HCT116 (cell line): ENCODE results near the gene GRM4. TPM values are rescaled to one million over a fixed set of nuclear protein-coding genes. Genes with fewer than 3 reads are reported as not detected.

Experiments
- ATAC-seq: fragments of 200-7000 bp; cut with Tn5 transposase; 2 replicates; pipeline ENCODE4 v1.9.1; 2020; ENCODE audit warnings: mild to moderate bottlenecking, moderate library complexity
- BruUV-seq: library from RNA; stranded (reverse); fragments of 400-500 nt; replicated peaks from 2 replicates; lab custom pipeline; 2021; lab: Mats Ljungman, UMichigan
- CTCF ChIA-PET: fragments of 300-600 bp; sonication (Branson Sonifier 250); formaldehyde crosslinking; loops from one replicate; lab custom pipeline; 2021; ENCODE audit warnings: antibody characterized with exemption; lab: Charles Lee
- POLR2A ChIA-PET: fragments of 300-600, 350-600 bp; sonication (Branson Sonifier 250); formaldehyde crosslinking; loops from one replicate; lab custom pipeline; 2021; ENCODE audit warnings: antibody characterized with exemption; lab: Charles Lee
- RAD21 ChIA-PET, 2 experiments: fragments of 300-600 bp; sonication (Branson Sonifier 250); formaldehyde crosslinking; loops; one replicate each; lab custom pipeline; 2023; ENCODE audit warnings: low total read pairs in 2 of 2; ENCODE audit not compliant: uncharacterized antibody in 2 of 2, unreplicated experiment in 2 of 2, low non-redundant PET in 1 of 2; lab: Charles Lee
- DNase-seq: peaks from one replicate; pipeline ENCODE4 v3.0.0-alpha.2; 2010; ENCODE audit warnings: low read depth, low spot score
- H2AFZ ChIP-seq: fragments of 200-600 bp; shearing (Covaris generic), sonication (generic); 2 replicates; pipeline ENCODE4 v1.6.1; 2017; ENCODE audit warnings: low read depth, mixed run types, mixed read lengths, antibody characterized with exemption, low read length; ENCODE audit not compliant: poor library complexity, severe bottlenecking
- H3K27ac ChIP-seq: 2 replicates; pipeline ENCODE4 v1.5.1; 2012; ENCODE audit warnings: low read depth, low read length
- H3K27me3 ChIP-seq: fragments of 200-600 bp; sonication (generic); 2 replicates; pipeline ENCODE4 v1.6.1; 2016; ENCODE audit warnings: mixed run types, low read length, mixed read lengths; ENCODE audit not compliant: insufficient read depth
- H3K36me3 ChIP-seq, 2 experiments: fragments of 200-500 bp in 1 of 2; fragments of 200-600 bp in 1 of 2; sonication (Bioruptor generic) in 1 of 2; sonication (generic) in 1 of 2; 2 replicates each; pipeline versions ENCODE4 v1.5.1 to v1.6.1; 2014 to 2016; ENCODE audit warnings: low read length in 2 of 2, inconsistent platforms in 1 of 2, mixed read lengths in 1 of 2, mixed run types in 1 of 2; ENCODE audit not compliant: insufficient read depth in 2 of 2, control insufficient read depth in 1 of 2
- H3K4me1 ChIP-seq, 2 experiments: fragments of 200-600 bp in 1 of 2; sonication (generic) in 1 of 2; 2 replicates each; pipeline versions ENCODE4 v1.5.1 to v1.6.1; 2012 to 2017; ENCODE audit warnings: low read length in 2 of 2, inconsistent platforms in 1 of 2, mild to moderate bottlenecking in 1 of 2, mixed read lengths in 1 of 2, mixed run types in 1 of 2, moderate library complexity in 1 of 2; ENCODE audit not compliant: insufficient read depth in 2 of 2, control insufficient read depth in 1 of 2
- H3K4me2 ChIP-seq: fragments of 200-600 bp; sonication (generic); 2 replicates; pipeline ENCODE4 v1.6.1; 2017; ENCODE audit warnings: mixed run types, low read length, mixed read lengths
- H3K4me3 ChIP-seq, 2 experiments: fragments of 200-600 bp in 1 of 2; sonication (generic) in 1 of 2; replicated peaks in 1 of 2; 2 replicates each; pipeline ENCODE4 v1.5.1; 2011 to 2016; ENCODE audit warnings: low read length in 2 of 2, control low read depth in 1 of 2, low read depth in 1 of 2, mild to moderate bottlenecking in 1 of 2, mixed read lengths in 1 of 2, mixed run types in 1 of 2
- H3K79me2 ChIP-seq: fragments of 200-600 bp; sonication (generic); 2 replicates; pipeline ENCODE4 v1.6.1; 2017; ENCODE audit warnings: mild to moderate bottlenecking, mixed run types, low read length, moderate library complexity, mixed read lengths; ENCODE audit not compliant: insufficient read depth
- H3K9ac ChIP-seq: fragments of 200-600 bp; sonication (generic); 2 replicates; pipeline ENCODE4 v1.6.1; 2016; ENCODE audit warnings: low read length, mixed read lengths
- H3K9me2 ChIP-seq: fragments of 200-600 bp; sonication (generic), shearing (Covaris generic); 2 replicates; pipeline ENCODE4 v1.6.1; 2017; ENCODE audit warnings: mixed run types, mild to moderate bottlenecking, moderate library complexity; ENCODE audit not compliant: insufficient read depth
- H3K9me3 ChIP-seq, 2 experiments: fragments of 200-500 bp in 1 of 2; fragments of 200-600 bp in 1 of 2; sonication (Bioruptor generic) in 1 of 2; sonication (generic) in 1 of 2; 2 replicates each; pipeline ENCODE4 v1.6.1; 2014 to 2017; ENCODE audit warnings: low read length in 2 of 2, mixed read lengths in 2 of 2, inconsistent platforms in 1 of 2, low read depth in 1 of 2, mild to moderate bottlenecking in 1 of 2, mixed run types in 1 of 2, moderate library complexity in 1 of 2; ENCODE audit not compliant: control insufficient read depth in 1 of 2, insufficient read depth in 1 of 2
- H4K20me1 ChIP-seq: fragments of 200-600 bp; sonication (generic), shearing (Covaris generic); 2 replicates; pipeline ENCODE4 v1.6.1; 2017; ENCODE audit warnings: mixed run types, mild to moderate bottlenecking, moderate library complexity; ENCODE audit not compliant: insufficient read depth
- ATF3 ChIP-seq: IDR thresholded peaks from 2 replicates; pipeline ENCODE4 v1.6.1; 2012
- CTCF ChIP-seq, 3 experiments: fragments of 200-600 bp in 1 of 3; sonication (generic) in 1 of 3; IDR thresholded peaks in 2 of 3; conservative IDR thresholded peaks in 1 of 3; 2 replicates each; pipeline ENCODE4 v1.5.1; 2012 to 2017; ENCODE audit warnings: low read depth in 2 of 3, low read length in 2 of 3, antibody characterized with exemption in 1 of 3, borderline replicate concordance in 1 of 3, control low read depth in 1 of 3, mild to moderate bottlenecking in 1 of 3, mixed read lengths in 1 of 3, mixed run types in 1 of 3, moderate library complexity in 1 of 3; ENCODE audit not compliant: insufficient read depth in 1 of 3
- EZH2 ChIP-seq: fragments of 200-600 bp; sonication (generic); IDR thresholded peaks from 2 replicates; pipeline ENCODE4 v1.6.1; 2017; ENCODE audit warnings: antibody characterized with exemption, mixed run types
- EZH2phosphoT487 ChIP-seq: fragments of 200-600 bp; IDR thresholded peaks from 2 replicates; pipeline ENCODE4 v1.6.1; 2018; ENCODE audit warnings: antibody characterized with exemption, borderline replicate concordance
- FOSL1 ChIP-seq: IDR thresholded peaks from 2 replicates; pipeline ENCODE4 v1.6.1; 2012; ENCODE audit warnings: low read depth
- MAX ChIP-seq: IDR thresholded peaks from 2 replicates; pipeline ENCODE4 v1.6.1; 2012
- POLR2A ChIP-seq: IDR thresholded peaks from 2 replicates; pipeline ENCODE4 v1.7.0; 2011; ENCODE audit warnings: borderline replicate concordance; ENCODE audit not compliant: insufficient read depth, insufficient read length; ENCODE audit errors: extremely low read depth
- SIN3A ChIP-seq: IDR thresholded peaks from 2 replicates; pipeline ENCODE4 v1.6.1; 2012; ENCODE audit warnings: low read depth
- SP1 ChIP-seq: IDR thresholded peaks from 2 replicates; pipeline ENCODE4 v1.6.1; 2012; ENCODE audit warnings: low read depth
- SRF ChIP-seq: IDR thresholded peaks from 2 replicates; pipeline ENCODE4 v1.6.1; 2012; ENCODE audit warnings: low read depth
- TCF7L2 ChIP-seq: IDR thresholded peaks from 2 replicates; pipeline ENCODE4 v1.7.0; 2011; ENCODE audit warnings: borderline replicate concordance, inconsistent platforms; ENCODE audit not compliant: insufficient read depth, insufficient read length; ENCODE audit errors: extremely low read depth
- YY1 ChIP-seq: IDR thresholded peaks from 2 replicates; pipeline ENCODE4 v1.6.1; 2011; ENCODE audit warnings: low read length, low read depth, moderate library complexity, mild to moderate bottlenecking; ENCODE audit not compliant: insufficient replicate concordance; ENCODE audit errors: extremely low read depth
- ZFX ChIP-seq: fragments of 450-650 bp; IDR thresholded peaks from 2 replicates; pipeline ENCODE4 v1.6.1; 2017
- ZNF274 ChIP-seq: fragments of 200-500 bp; sonication (Bioruptor generic); IDR thresholded peaks from 2 replicates; pipeline ENCODE4 v1.6.1; 2014; ENCODE audit warnings: mild to moderate bottlenecking, low read depth, low read length, inconsistent platforms
- intact Hi-C: fragments of 100-400 bp; cut with micrococcal nuclease; formaldehyde crosslinking; loops from 2 replicates; pipeline ENCODE4 v1.10.0; 2022
- total RNA-seq: library from RNA; stranded (reverse); gene quantifications from one replicate; pipeline ENCODE4 v1.2.1, GENCODE V29; 2021; ENCODE audit not compliant: unreplicated experiment

Gene GRM4
- total RNA-seq, 1 experiment from 2014 or later: 2.6 TPM

GRCh38 chr6:34176261-34177031, 30.6 kb upstream of the GRM4 start:
- intact Hi-C loops: no loop called here
- Histone ChIP-seq H3K4me2 (no peak overlapping the region), H3K27ac (no peak overlapping the region), H3K36me3 (no peaks in the 10 kb centered on the region), H4K20me1 (no peaks in the 10 kb centered on the region), H3K9me3 (no peaks in the 10 kb centered on the region), H3K4me3 (no peak overlapping the region), H3K9me2 (no peaks in the 10 kb centered on the region), H3K79me2 (no peaks in the 10 kb centered on the region), H3K27me3 (no peaks in the 10 kb centered on the region)
- ChIA-PET POLR2A (no interaction called here), CTCF (interaction anchor here (1.3 kb wide), 1 partner anchor 19 kb away, joined by 4 read pairs; no protein-coding TSS in a partner anchor)
- DNase-seq: no peak
- BruUV-seq: no TSS peak
- TF ChIP-seq SIN3A (no peak), ZFX (no peak), SRF (no peak), EZH2 (no peak), FOSL1 (no peak), ATF3 (no peak), POLR2A (no peak), SP1 (no peak), CTCF (IDR thresholded peaks at IDR 0.05 in 2 of 3, conservative IDR thresholded peaks at IDR 0.05 in 1 of 3; ENCODE audit: borderline replicate concordance in 1 of 3, insufficient read depth in 1 of 3, low read depth in 2 of 3, low read length in 2 of 3) (no peak), TCF7L2 (no peak), ZNF274 (no peak), EZH2phosphoT487 (no peak), YY1 (no peak), MAX (no peak)
- TF ChIP-seq, all 23 proteins: peak for 0
- no peaks in the 10 kb centered on the region for H3K4me1 ChIP-seq
- H3K9ac ChIP-seq: no peak overlapping the region
- no peak for ATAC-seq
- RAD21 ChIA-PET: no interaction called here
- H2AFZ ChIP-seq: no peak overlapping the region
